Osteoblast (primary cell): Measurements from ENCODE around the gene CENPW. TPM values are rescaled to one million over a fixed set of nuclear protein-coding genes. Genes with fewer than 3 reads are reported as not detected.

Experiments used
- DNase-seq: peaks from one replicate; pipeline ENCODE4 v3.0.0; 2011; ENCODE audit warnings: low spot score, mixed read lengths; ENCODE audit not compliant: insufficient read length; ENCODE audit errors: missing footprints
- H2AFZ ChIP-seq: 2 replicates; pipeline ENCODE4 v1.6.0; 2011; ENCODE audit warnings: mild to moderate bottlenecking, low read length
- H3K27ac ChIP-seq: 2 replicates; pipeline ENCODE4 v1.5.1; 2011; ENCODE audit warnings: mild to moderate bottlenecking, low read depth, low read length, moderate library complexity
- H3K27me3 ChIP-seq: 2 replicates; pipeline ENCODE4 v1.6.0; 2012; ENCODE audit warnings: mild to moderate bottlenecking, control low read depth, inconsistent platforms, low read length, moderate library complexity; ENCODE audit not compliant: insufficient read depth
- H3K36me3 ChIP-seq: 2 replicates; pipeline ENCODE4 v1.5.1; 2011; ENCODE audit warnings: mild to moderate bottlenecking, low read length, control low read depth, moderate library complexity; ENCODE audit not compliant: insufficient read depth
- H3K4me1 ChIP-seq: 2 replicates; pipeline ENCODE4 v1.5.1; 2011; ENCODE audit warnings: mild to moderate bottlenecking, low read length, control low read depth, moderate library complexity; ENCODE audit not compliant: insufficient read depth
- H3K4me2 ChIP-seq: 2 replicates; pipeline ENCODE4 v1.6.0; 2011; ENCODE audit warnings: mild to moderate bottlenecking, low read length; ENCODE audit not compliant: insufficient read depth
- H3K4me3 ChIP-seq: fragments of 200-600 bp; sonication (generic); 3 replicates; pipeline ENCODE4 v1.5.1; 2012; ENCODE audit warnings: mild to moderate bottlenecking, low read length, inconsistent platforms; ENCODE audit not compliant: insufficient read depth
- H3K79me2 ChIP-seq: 2 replicates; pipeline ENCODE4 v1.6.0; 2012; ENCODE audit warnings: mild to moderate bottlenecking, low read length, control low read depth, inconsistent platforms; ENCODE audit not compliant: insufficient read depth
- H3K9me3 ChIP-seq: 2 replicates; pipeline ENCODE4 v1.5.1; 2011; ENCODE audit warnings: low read depth, low read length, control low read depth
- H4K20me1 ChIP-seq: 2 replicates; pipeline ENCODE4 v1.6.0; 2012; ENCODE audit warnings: mild to moderate bottlenecking, low read length, control low read depth; ENCODE audit not compliant: insufficient read depth
- total RNA-seq: library from RNA; depleted of rRNA; stranded (reverse); fragments of >200 nt; gene quantifications from 2 replicates; pipeline ENCODE4 v1.2.3, GENCODE V29; 2012
- TF ChIP-seq, protein P1 (sequence below): IDR thresholded peaks from 2 replicates; pipeline ENCODE4 v1.5.1; 2011; ENCODE audit warnings: mild to moderate bottlenecking, low read depth, low read length, moderate library complexity; ENCODE audit errors: extremely low read depth

CENPW gene
- total RNA-seq, 1 donor, result 1.1 TPM

DNA sequence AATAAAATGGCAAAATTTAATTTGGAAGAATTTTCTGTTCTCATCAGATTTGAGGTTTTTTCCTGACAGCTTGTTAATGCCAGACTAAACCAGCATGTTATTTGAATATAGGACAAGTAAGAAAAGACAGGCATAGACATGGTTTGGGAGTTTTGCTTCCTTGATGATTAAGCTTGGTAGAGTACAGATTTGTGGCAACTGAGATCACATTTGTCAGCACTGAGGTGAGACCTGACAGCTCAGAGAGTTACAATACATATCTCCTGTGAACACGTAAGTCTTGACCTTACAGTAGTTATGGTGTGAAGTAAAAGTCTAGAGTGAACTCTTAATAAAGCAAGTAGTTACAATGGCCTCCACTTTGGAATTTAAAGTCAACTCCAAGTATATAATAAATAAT is 34.5 kb downstream of the CENPW start:
- TF ChIP-seq, protein P1, sequence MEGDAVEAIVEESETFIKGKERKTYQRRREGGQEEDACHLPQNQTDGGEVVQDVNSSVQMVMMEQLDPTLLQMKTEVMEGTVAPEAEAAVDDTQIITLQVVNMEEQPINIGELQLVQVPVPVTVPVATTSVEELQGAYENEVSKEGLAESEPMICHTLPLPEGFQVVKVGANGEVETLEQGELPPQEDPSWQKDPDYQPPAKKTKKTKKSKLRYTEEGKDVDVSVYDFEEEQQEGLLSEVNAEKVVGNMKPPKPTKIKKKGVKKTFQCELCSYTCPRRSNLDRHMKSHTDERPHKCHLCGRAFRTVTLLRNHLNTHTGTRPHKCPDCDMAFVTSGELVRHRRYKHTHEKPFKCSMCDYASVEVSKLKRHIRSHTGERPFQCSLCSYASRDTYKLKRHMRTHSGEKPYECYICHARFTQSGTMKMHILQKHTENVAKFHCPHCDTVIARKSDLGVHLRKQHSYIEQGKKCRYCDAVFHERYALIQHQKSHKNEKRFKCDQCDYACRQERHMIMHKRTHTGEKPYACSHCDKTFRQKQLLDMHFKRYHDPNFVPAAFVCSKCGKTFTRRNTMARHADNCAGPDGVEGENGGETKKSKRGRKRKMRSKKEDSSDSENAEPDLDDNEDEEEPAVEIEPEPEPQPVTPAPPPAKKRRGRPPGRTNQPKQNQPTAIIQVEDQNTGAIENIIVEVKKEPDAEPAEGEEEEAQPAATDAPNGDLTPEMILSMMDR, result no peak
- Histone ChIP-seq H3K36me3 (no peaks in the 10 kb centered on the region), H3K4me2 (no peak overlapping the region), H4K20me1 (no peaks in the 10 kb centered on the region), H3K9me3 (no peaks in the 10 kb centered on the region), H3K27me3 (no peaks in the 10 kb centered on the region), H2AFZ (no peak overlapping the region), H3K79me2 (no peaks in the 10 kb centered on the region), H3K4me3 (no peak overlapping the region), H3K4me1 (no peaks in the 10 kb centered on the region), H3K27ac (no peak overlapping the region)
- DNase-seq, result no peak

- TF ChIP-seq, protein P1, result no peak
- H3K27ac ChIP-seq, result no peak overlapping the region
- no peaks in the 10 kb centered on the region for H3K4me1 ChIP-seq
- DNase-seq, result no peak
- no peaks in the 10 kb centered on the region for H3K79me2 ChIP-seq
- H3K36me3 ChIP-seq, result no peaks in the 10 kb centered on the region
- H3K4me3 ChIP-seq, result no peak overlapping the region
- no peaks in the 10 kb centered on the region for H3K9me3 ChIP-seq
- H3K4me2 ChIP-seq, result no peak overlapping the region
- H3K27me3 ChIP-seq, result no peaks in the 10 kb centered on the region
- no peaks in the 10 kb centered on the region for H4K20me1 ChIP-seq
- H2AFZ ChIP-seq, result no peak overlapping the region
Measured at GRCh38 chr6:126376682-126377081, 36.8 kb downstream of the CENPW start.

DNA sequence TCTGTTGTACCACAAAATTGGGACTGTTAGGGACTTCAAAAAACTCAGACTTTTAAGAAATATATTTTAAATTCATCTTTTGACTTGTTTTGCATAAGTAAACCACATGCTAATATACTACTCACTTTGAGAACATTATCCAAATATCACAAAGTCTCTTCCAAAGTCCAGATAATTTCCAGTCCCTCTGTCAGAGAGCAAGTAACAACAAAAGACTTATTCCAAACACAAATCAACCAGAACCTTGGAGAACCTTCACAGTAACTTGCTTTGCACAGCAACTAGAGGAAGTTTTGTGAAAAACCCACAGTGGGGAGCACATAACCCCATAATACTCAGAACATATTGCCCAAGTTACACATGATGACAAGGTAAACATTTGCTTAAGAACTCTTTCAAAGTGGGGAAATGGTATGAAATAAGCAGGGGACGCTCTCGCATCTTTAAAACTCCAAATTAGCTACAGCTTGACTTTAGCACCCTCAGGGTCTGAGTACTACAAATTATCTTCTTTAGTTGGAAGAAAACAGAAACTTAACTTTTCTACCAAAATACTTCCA is 37.8 kb downstream of the CENPW start:
- no peaks in the 10 kb centered on the region for H3K4me1 ChIP-seq
- H4K20me1 ChIP-seq, result no peaks in the 10 kb centered on the region
- H3K4me2 ChIP-seq, result no peak overlapping the region
- TF ChIP-seq, protein P1, result no peak
- no peak overlapping the region for H3K27ac ChIP-seq
- no peaks in the 10 kb centered on the region for H3K36me3 ChIP-seq
- no peak overlapping the region for H2AFZ ChIP-seq
- no peaks in the 10 kb centered on the region for H3K27me3 ChIP-seq
- H3K9me3 ChIP-seq, result no peaks in the 10 kb centered on the region
- H3K4me3 ChIP-seq, result no peak overlapping the region
- no peak for DNase-seq
- H3K79me2 ChIP-seq, result no peaks in the 10 kb centered on the region

GRCh38 chr6:126380072-126380583 is 40.2 kb downstream of the CENPW start:
- Histone ChIP-seq H3K27ac (no peak overlapping the region), H3K4me1 (no peaks in the 10 kb centered on the region), H3K9me3 (no peaks in the 10 kb centered on the region), H3K36me3 (no peaks in the 10 kb centered on the region), H3K4me3 (no peak overlapping the region), H2AFZ (no peak overlapping the region), H3K79me2 (no peaks in the 10 kb centered on the region), H3K4me2 (no peak overlapping the region), H3K27me3 (no peaks in the 10 kb centered on the region), H4K20me1 (no peaks in the 10 kb centered on the region)
- no peak for DNase-seq
- TF ChIP-seq, protein P1, result no peak
